Measurements from ENCODE around the gene TOR3A.
"Not testable (repeated sequence)": the region's sequence is repeated elsewhere in the genome, so short reads cannot be mapped to it uniquely, and the experiment has no call there.

The TOR3A gene

GRCh38 chr1:179137617-179138255 is 55.9 kb downstream of the TOR3A start:
- H3K4me3 ChIP-seq (ENCODE audit: low read depth, low read length) = no peak overlapping the region
- DNase-seq (ENCODE audit: low read depth) = no peak

GRCh38 chr1:179138755-179139154 is 56.9 kb downstream of the TOR3A start:
- not testable (repeated sequence) for H3K4me3 ChIP-seq (ENCODE audit: low read depth, low read length); DNase-seq (ENCODE audit: low read depth)

- H3K4me3 ChIP-seq (ENCODE audit: low read depth, low read length) = peak overlapping the region; percentile 60
- peak; percentile 73 for DNase-seq (ENCODE audit: low read depth)
These were observed 59.9 kb downstream of the TOR3A start for GRCh38 chr1:179141592-179142251.

GRCh38 chr1:179142889-179143299 is 61.0 kb downstream of the TOR3A start:
- peak; percentile 95 for DNase-seq (ENCODE audit: low read depth)
- peak overlapping the region; percentile 60 for H3K4me3 ChIP-seq (ENCODE audit: low read depth, low read length)

- peak; percentile 83 for DNase-seq (ENCODE audit: low read depth)
- H3K4me3 ChIP-seq (ENCODE audit: low read depth, low read length) = no peak overlapping the region
These were observed 61.5 kb downstream of the TOR3A start for GRCh38 chr1:179143322-179143721.

DNA sequence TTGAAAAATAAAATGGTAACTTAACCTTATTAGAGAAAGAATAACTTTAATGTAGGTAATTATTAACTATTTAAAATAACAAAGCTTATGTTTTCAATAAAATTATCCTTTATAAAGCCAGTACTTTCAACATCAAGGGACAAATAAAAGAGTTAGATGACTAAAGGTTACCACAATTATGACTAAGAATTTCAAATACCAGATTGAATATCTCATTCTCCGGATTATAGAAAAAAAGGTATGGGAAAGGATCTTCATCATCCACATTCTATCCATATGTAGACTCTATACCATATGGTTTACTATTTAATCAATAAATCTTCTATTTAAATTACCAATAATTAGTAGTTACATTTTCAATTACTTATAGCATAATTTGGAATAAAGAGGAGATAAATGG is 62.8 kb downstream of the TOR3A start:
- no peak for DNase-seq (ENCODE audit: low read depth)
- H3K4me3 ChIP-seq (ENCODE audit: low read depth, low read length) = no peak overlapping the region

- no peak for DNase-seq (ENCODE audit: low read depth)
- no peak overlapping the region for H3K4me3 ChIP-seq (ENCODE audit: low read depth, low read length)
These were observed 63.7 kb downstream of the TOR3A start for GRCh38 chr1:179145521-179145920.

Data from skeletal muscle cell (primary cell).